Measurements from ENCODE around the gene PTGDS.

Gene PTGDS

GRCh38 chr9:137029058-137029936 lies 52.0 kb downstream of the PTGDS start (continued):
- TF ChIP-seq, protein P1, sequence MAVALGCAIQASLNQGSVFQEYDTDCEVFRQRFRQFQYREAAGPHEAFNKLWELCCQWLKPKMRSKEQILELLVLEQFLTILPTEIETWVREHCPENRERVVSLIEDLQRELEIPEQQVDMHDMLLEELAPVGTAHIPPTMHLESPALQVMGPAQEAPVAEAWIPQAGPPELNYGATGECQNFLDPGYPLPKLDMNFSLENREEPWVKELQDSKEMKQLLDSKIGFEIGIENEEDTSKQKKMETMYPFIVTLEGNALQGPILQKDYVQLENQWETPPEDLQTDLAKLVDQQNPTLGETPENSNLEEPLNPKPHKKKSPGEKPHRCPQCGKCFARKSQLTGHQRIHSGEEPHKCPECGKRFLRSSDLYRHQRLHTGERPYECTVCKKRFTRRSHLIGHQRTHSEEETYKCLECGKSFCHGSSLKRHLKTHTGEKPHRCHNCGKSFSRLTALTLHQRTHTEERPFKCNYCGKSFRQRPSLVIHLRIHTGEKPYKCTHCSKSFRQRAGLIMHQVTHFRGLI (tag by site-specific recombination; IDR thresholded peaks at IDR 0.05) = no peak
- no peak for TF ChIP-seq ZNF544 (tag by site-specific recombination; IDR thresholded peaks at IDR 0.05)
- no peak for TF ChIP-seq ZNF404 (tag by site-specific recombination; IDR thresholded peaks at IDR 0.05)
- TF ChIP-seq ZNF416 (tag by site-specific recombination; IDR thresholded peaks at IDR 0.05) = no peak
- no peak for TF ChIP-seq ZNF776 (tag by site-specific recombination; IDR thresholded peaks at IDR 0.05; ENCODE audit: borderline replicate concordance)
- TF ChIP-seq PRDM4 (tag by site-specific recombination; IDR thresholded peaks at IDR 0.05) = no peak; the same call in 1 of the 2 replicates
- no peak for TF ChIP-seq GLIS1 (tag by site-specific recombination; IDR thresholded peaks at IDR 0.05)
- TF ChIP-seq, protein P2, sequence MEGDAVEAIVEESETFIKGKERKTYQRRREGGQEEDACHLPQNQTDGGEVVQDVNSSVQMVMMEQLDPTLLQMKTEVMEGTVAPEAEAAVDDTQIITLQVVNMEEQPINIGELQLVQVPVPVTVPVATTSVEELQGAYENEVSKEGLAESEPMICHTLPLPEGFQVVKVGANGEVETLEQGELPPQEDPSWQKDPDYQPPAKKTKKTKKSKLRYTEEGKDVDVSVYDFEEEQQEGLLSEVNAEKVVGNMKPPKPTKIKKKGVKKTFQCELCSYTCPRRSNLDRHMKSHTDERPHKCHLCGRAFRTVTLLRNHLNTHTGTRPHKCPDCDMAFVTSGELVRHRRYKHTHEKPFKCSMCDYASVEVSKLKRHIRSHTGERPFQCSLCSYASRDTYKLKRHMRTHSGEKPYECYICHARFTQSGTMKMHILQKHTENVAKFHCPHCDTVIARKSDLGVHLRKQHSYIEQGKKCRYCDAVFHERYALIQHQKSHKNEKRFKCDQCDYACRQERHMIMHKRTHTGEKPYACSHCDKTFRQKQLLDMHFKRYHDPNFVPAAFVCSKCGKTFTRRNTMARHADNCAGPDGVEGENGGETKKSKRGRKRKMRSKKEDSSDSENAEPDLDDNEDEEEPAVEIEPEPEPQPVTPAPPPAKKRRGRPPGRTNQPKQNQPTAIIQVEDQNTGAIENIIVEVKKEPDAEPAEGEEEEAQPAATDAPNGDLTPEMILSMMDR (tag by site-specific recombination; IDR thresholded peaks at IDR 0.05) = peak; percentile 94
- TF ChIP-seq ZNF366 (tag by site-specific recombination; conservative IDR thresholded peaks at IDR 0.05) = no peak
- no peak for TF ChIP-seq ZNF785 (tag by site-specific recombination; IDR thresholded peaks at IDR 0.05)
- TF ChIP-seq MZF1 (tag by site-specific recombination; IDR thresholded peaks at IDR 0.05; ENCODE audit: borderline replicate concordance) = no peak; the same call in 1 of the 2 replicates
- TF ChIP-seq ZNF501 (tag by site-specific recombination; IDR thresholded peaks at IDR 0.05) = no peak
- no peak for TF ChIP-seq ZNF19 (tag by site-specific recombination; IDR thresholded peaks at IDR 0.05; ENCODE audit: low read depth)
- no peak for TF ChIP-seq ZNF362 (tag by site-specific recombination; IDR thresholded peaks at IDR 0.05)
- no peak for TF ChIP-seq ZNF132 (tag by site-specific recombination; IDR thresholded peaks at IDR 0.05; ENCODE audit: borderline replicate concordance)
- TF ChIP-seq, protein P3, sequence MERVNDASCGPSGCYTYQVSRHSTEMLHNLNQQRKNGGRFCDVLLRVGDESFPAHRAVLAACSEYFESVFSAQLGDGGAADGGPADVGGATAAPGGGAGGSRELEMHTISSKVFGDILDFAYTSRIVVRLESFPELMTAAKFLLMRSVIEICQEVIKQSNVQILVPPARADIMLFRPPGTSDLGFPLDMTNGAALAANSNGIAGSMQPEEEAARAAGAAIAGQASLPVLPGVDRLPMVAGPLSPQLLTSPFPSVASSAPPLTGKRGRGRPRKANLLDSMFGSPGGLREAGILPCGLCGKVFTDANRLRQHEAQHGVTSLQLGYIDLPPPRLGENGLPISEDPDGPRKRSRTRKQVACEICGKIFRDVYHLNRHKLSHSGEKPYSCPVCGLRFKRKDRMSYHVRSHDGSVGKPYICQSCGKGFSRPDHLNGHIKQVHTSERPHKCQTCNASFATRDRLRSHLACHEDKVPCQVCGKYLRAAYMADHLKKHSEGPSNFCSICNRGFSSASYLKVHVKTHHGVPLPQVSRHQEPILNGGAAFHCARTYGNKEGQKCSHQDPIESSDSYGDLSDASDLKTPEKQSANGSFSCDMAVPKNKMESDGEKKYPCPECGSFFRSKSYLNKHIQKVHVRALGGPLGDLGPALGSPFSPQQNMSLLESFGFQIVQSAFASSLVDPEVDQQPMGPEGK (tag by site-specific recombination; IDR thresholded peaks at IDR 0.05) = peak; percentile 27
- TF ChIP-seq ZNF426 (tag by site-specific recombination; IDR thresholded peaks at IDR 0.05) = no peak
- no peak for TF ChIP-seq ZNF175 (tag by site-specific recombination; IDR thresholded peaks at IDR 0.05)
- TF ChIP-seq ZFP37 (tag by site-specific recombination; IDR thresholded peaks at IDR 0.05) = 0 out of 2 replicates have a peak, but pooled peaks have one; percentile 22
- TF ChIP-seq ZBTB48 (tag by site-specific recombination; IDR thresholded peaks at IDR 0.05) = peak; percentile 41; the same call in 1 of the 2 replicates
- TF ChIP-seq OSR2 (tag by site-specific recombination; IDR thresholded peaks at IDR 0.05) = no peak
- no peak for TF ChIP-seq ZNF211 (tag by site-specific recombination; IDR thresholded peaks at IDR 0.05; ENCODE audit: low read depth)
- TF ChIP-seq, protein P4, sequence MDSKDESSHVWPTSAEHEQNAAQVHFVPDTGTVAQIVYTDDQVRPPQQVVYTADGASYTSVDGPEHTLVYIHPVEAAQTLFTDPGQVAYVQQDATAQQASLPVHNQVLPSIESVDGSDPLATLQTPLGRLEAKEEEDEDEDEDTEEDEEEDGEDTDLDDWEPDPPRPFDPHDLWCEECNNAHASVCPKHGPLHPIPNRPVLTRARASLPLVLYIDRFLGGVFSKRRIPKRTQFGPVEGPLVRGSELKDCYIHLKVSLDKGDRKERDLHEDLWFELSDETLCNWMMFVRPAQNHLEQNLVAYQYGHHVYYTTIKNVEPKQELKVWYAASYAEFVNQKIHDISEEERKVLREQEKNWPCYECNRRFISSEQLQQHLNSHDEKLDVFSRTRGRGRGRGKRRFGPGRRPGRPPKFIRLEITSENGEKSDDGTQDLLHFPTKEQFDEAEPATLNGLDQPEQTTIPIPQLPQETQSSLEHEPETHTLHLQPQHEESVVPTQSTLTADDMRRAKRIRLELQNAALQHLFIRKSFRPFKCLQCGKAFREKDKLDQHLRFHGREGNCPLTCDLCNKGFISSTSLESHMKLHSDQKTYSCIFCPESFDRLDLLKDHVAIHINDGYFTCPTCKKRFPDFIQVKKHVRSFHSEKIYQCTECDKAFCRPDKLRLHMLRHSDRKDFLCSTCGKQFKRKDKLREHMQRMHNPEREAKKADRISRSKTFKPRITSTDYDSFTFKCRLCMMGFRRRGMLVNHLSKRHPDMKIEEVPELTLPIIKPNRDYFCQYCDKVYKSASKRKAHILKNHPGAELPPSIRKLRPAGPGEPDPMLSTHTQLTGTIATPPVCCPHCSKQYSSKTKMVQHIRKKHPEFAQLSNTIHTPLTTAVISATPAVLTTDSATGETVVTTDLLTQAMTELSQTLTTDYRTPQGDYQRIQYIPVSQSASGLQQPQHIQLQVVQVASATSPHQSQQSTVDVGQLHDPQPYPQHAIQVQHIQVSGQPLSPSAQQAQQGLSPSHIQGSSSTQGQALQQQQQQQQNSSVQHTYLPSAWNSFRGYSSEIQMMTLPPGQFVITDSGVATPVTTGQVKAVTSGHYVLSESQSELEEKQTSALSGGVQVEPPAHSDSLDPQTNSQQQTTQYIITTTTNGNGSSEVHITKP (tag by site-specific recombination; IDR thresholded peaks at IDR 0.05) = no peak

Data from HEK293 (cell line).